ENCODE results near the gene AMOTL1.

DNA sequence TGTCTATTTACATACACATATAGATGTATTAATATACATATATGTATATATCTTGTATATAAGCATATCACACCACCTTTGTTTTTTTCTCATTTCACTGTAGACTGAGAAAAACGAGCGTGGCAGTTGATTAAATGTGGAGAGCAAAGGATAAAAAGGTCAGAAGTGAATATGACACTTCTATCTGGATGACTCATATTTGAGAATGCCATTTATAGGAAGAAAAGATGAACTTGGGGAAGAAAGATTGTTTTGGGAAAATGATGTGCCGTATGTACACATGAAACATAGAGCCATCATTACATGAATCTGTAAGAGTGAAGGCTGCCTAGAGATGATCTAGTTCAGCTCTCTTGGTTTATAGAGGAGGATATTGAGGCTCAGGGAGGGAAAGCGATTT, 28.7 kb downstream of the AMOTL1 start:
- TF ChIP-seq, protein P1, sequence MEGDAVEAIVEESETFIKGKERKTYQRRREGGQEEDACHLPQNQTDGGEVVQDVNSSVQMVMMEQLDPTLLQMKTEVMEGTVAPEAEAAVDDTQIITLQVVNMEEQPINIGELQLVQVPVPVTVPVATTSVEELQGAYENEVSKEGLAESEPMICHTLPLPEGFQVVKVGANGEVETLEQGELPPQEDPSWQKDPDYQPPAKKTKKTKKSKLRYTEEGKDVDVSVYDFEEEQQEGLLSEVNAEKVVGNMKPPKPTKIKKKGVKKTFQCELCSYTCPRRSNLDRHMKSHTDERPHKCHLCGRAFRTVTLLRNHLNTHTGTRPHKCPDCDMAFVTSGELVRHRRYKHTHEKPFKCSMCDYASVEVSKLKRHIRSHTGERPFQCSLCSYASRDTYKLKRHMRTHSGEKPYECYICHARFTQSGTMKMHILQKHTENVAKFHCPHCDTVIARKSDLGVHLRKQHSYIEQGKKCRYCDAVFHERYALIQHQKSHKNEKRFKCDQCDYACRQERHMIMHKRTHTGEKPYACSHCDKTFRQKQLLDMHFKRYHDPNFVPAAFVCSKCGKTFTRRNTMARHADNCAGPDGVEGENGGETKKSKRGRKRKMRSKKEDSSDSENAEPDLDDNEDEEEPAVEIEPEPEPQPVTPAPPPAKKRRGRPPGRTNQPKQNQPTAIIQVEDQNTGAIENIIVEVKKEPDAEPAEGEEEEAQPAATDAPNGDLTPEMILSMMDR (IDR thresholded peaks at IDR 0.05) = no peak
- TF ChIP-seq POLR2A (IDR thresholded peaks at IDR 0.05) = no peak
